RWPE1 (cell line): ENCODE results near the gene ORC1.

ENCODE experiments used
- CTCF ChIA-PET: fragments of 350-600 bp; sonication (Branson Sonifier 250); formaldehyde crosslinking; extraction: SDS; loops from one replicate; lab custom pipeline; 2021; lab: Yijun Ruan, JAX
- POLR2A ChIA-PET: fragments of 400-600 bp; formaldehyde crosslinking; extraction: SDS; loops from one replicate; lab custom pipeline; 2020; ENCODE audit warnings: antibody characterized with exemption; ENCODE audit not compliant: low non-redundant PET; lab: Yijun Ruan, JAX
- DNase-seq: peaks from one replicate; pipeline ENCODE4 v3.0.0; 2012; ENCODE audit warnings: low spot score
- H3K27ac ChIP-seq: fragments of 450-650 bp; 2 replicates; pipeline ENCODE4 v1.5.1; 2017
- CTCF ChIP-seq: fragments of 450-650 bp; conservative IDR thresholded peaks from 2 replicates; pipeline ENCODE4 v1.5.1; 2017; ENCODE audit warnings: low read depth, mild to moderate bottlenecking

Gene ORC1

GRCh38 chr1:52404116-52404974 is at the start of gene ORC1, which contains the start of gene PRPF38A:
TSS of gene ORC1 (minus strand) at chr1:52404423. CDS start at chr1:52402223, 2,200 bp downstream.
TSS of gene PRPF38A (plus strand) at chr1:52404602. CDS start at chr1:52404750, 148 bp downstream.
- CTCF ChIA-PET = interaction anchor here (0.6 kb wide), 1 partner anchor 245 kb away, joined by 3 read pairs; no protein-coding TSS in a partner anchor
- DNase-seq = peak; percentile 97
- H3K27ac ChIP-seq = peak within 1 kb of the TSS; percentile 93
- POLR2A ChIA-PET = interaction anchor here (0.8 to 1.5 kb wide), 2 partner anchors 282 to 349 kb away, joined by 3 read pairs; partner anchors contain the start of gene TXNDC12
- TF ChIP-seq CTCF = peak; percentile 36; the same call in 1 of the 2 replicates

- DNase-seq = no peak
- CTCF ChIA-PET = no interaction called here
- POLR2A ChIA-PET = no interaction called here
- TF ChIP-seq CTCF = no peak
- no peak overlapping the region for H3K27ac ChIP-seq
Observed at GRCh38 chr1:52444463-52444862, 40.2 kb upstream of the ORC1 start.

DNA sequence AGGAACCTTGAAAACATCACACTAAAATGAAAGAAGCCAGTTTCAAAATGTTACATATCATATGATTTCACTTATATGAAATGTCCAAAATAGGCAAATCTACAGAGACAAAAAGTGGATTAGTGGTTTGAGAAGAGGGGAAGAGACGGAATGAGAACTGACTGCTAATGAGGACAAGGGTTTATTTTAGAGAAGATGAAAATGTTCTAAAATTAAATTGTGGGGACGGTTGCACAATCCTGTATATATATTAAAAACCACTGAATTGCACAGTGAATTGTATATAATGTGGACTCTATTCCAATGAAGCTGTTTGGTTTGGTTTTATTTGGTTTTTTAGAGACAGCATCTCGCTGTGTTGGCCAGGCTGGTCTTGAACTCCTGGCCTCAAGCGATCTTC is 35.8 kb upstream of the ORC1 start:
- H3K27ac ChIP-seq = no peak overlapping the region
- no peak for DNase-seq
- ChIA-PET POLR2A (interaction anchor here (0.6 kb wide), 1 partner anchor 35 kb away, joined by 3 read pairs; no protein-coding TSS in a partner anchor), CTCF (no interaction called here)
- TF ChIP-seq CTCF = no peak

- ChIA-PET POLR2A (no interaction called here), CTCF (no interaction called here)
- no peak for TF ChIP-seq CTCF
- H3K27ac ChIP-seq = no peak overlapping the region
- DNase-seq = no peak
Observed at GRCh38 chr1:52436817-52437216, 32.6 kb upstream of the ORC1 start.

GRCh38 chr1:52435650-52436049 is 31.4 kb upstream of the ORC1 start:
- ChIA-PET POLR2A (no interaction called here), CTCF (no interaction called here)
- DNase-seq = no peak
- no peak for TF ChIP-seq CTCF
- H3K27ac ChIP-seq = no peak overlapping the region

DNA sequence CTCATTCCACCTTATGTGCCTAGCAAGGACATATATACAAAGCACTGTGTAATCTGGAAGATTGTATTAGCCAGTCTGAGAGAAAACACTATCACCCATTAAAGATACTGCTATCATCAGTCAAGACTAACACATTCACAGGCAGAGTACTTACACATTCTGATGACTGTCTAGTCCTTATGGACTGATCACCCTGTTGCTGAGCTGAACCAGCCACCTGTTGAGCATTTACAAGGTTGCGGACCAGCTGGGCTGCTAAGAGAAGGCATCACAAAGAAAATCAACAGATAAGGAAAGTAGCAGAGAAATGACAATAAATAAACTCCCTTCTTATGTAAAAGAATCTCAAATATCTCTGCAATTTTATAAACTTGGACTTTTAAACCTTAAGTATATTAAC is 31.0 kb upstream of the ORC1 start:
- H3K27ac ChIP-seq = no peak overlapping the region
- ChIA-PET POLR2A (no interaction called here), CTCF (no interaction called here)
- no peak for TF ChIP-seq CTCF
- no peak for DNase-seq
